K562 (cell line): ENCODE measurements around the gene ZER1. TPM values are rescaled to one million over a fixed set of nuclear protein-coding genes. Genes with fewer than 3 reads are reported as not detected.

Experiments
- HDGF ChIP-seq: fragments of 450-650 bp; IDR thresholded peaks from 2 replicates; pipeline ENCODE4 v1.6.1; 2016
- L3MBTL2 ChIP-seq: fragments of 450-650 bp; IDR thresholded peaks from 2 replicates; pipeline ENCODE4 v1.6.1; 2016; ENCODE audit warnings: mild to moderate bottlenecking, moderate library complexity
- NR2F6 ChIP-seq: fragments of 450-650 bp; formaldehyde crosslinking; IDR thresholded peaks from 2 replicates; pipeline ENCODE4 v1.4.0; 2020; ENCODE audit warnings: mild to moderate bottlenecking
- RCOR1 ChIP-seq, 2 experiments: IDR thresholded peaks; 2 replicates each; pipeline ENCODE4 v1.6.1; 2012; ENCODE audit warnings: low read depth in 2 of 2, low read length in 2 of 2, borderline replicate concordance in 1 of 2, improper control_type of control experiment in 1 of 2
- RREB1 ChIP-seq: fragments of 250-450 bp; sonication (Bioruptor Pico); IDR thresholded peaks from 2 replicates; pipeline ENCODE4 v1.4.0; 2020
- polyA plus RNA-seq, 8 experiments: library from polyadenylated mRNA; depleted of rRNA in 4 of 8; stranded (reverse) in 5 of 8; unstranded in 3 of 8; fragments of >200 nt; fragmentation: Nextera tagmentation in 2 of 8; fragmentation: Illumina TruSeq in 1 of 8; extraction: Ambion mirVana in 2 of 8; extraction: Trizol in 1 of 8; gene quantifications; 2 replicates each; pipeline versions ENCODE4 v1.2.1 to v1.2.3, GENCODE V29; 2011 to 2014; ENCODE audit warnings: inconsistent platforms in 1 of 8, missing spikeins in 1 of 8
- total RNA-seq, 7 experiments: library from RNA; depleted of rRNA in 6 of 7; stranded (reverse); fragments of >200 nt in 6 of 7; fragmentation: Illumina TruSeq in 2 of 7; extraction: Trizol in 2 of 7; gene quantifications; 2 replicates each; pipeline versions ENCODE4 v1.2.1 to v1.2.3, GENCODE V29; 2011 to 2021; ENCODE audit warnings: low replicate concordance in 1 of 7
- TF ChIP-seq, protein P1 (sequence below): fragments of 450-650 bp; IDR thresholded peaks from one replicate; pipeline ENCODE4 v1.6.1; 2018; ENCODE audit warnings: mild to moderate bottlenecking, moderate library complexity; ENCODE audit not compliant: partially characterized antibody
- TF ChIP-seq, protein P2 (sequence below), 2 experiments: fragments of 450-650 bp in 1 of 2; sonication (generic) in 1 of 2; formaldehyde crosslinking in 1 of 2; IDR thresholded peaks; 2 replicates each; pipeline versions ENCODE4 v1.7.1 to v1.9.0; 2016 to 2022; ENCODE audit warnings: inconsistent platforms in 1 of 2, mild to moderate bottlenecking in 1 of 2, missing genetic modification reagents in 1 of 2
- TF ChIP-seq, protein P3 (sequence below): sonication (generic); formaldehyde crosslinking; IDR thresholded peaks from 2 replicates; pipeline ENCODE4 v1.5.0; 2020; ENCODE audit warnings: missing genetic modification reagents

The ZER1 gene
- total and polyA plus RNA-seq, 9 of the 15 experiments (the other 6 are each of a cell fraction or from before 2014, with no cell fraction given) = 0.07 to 10.7 (median 6.2) TPM

GRCh38 chr9:128818099-128818838, 46.5 kb upstream of the ZER1 start, which contains the start of gene ENDOG (continued):
- TF ChIP-seq, protein P1, sequence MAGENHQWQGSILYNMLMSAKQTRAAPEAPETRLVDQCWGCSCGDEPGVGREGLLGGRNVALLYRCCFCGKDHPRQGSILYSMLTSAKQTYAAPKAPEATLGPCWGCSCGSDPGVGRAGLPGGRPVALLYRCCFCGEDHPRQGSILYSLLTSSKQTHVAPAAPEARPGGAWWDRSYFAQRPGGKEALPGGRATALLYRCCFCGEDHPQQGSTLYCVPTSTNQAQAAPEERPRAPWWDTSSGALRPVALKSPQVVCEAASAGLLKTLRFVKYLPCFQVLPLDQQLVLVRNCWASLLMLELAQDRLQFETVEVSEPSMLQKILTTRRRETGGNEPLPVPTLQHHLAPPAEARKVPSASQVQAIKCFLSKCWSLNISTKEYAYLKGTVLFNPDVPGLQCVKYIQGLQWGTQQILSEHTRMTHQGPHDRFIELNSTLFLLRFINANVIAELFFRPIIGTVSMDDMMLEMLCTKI = no peak
- peak in 1 of 2 experiments; percentile 63; a peak in 1 of 4 replicates for TF ChIP-seq RCOR1 (IDR thresholded peaks at IDR 0.05; ENCODE audit: borderline replicate concordance in 1 of 2, low read depth in 2 of 2, low read length in 2 of 2)
- TF ChIP-seq, protein P2, sequence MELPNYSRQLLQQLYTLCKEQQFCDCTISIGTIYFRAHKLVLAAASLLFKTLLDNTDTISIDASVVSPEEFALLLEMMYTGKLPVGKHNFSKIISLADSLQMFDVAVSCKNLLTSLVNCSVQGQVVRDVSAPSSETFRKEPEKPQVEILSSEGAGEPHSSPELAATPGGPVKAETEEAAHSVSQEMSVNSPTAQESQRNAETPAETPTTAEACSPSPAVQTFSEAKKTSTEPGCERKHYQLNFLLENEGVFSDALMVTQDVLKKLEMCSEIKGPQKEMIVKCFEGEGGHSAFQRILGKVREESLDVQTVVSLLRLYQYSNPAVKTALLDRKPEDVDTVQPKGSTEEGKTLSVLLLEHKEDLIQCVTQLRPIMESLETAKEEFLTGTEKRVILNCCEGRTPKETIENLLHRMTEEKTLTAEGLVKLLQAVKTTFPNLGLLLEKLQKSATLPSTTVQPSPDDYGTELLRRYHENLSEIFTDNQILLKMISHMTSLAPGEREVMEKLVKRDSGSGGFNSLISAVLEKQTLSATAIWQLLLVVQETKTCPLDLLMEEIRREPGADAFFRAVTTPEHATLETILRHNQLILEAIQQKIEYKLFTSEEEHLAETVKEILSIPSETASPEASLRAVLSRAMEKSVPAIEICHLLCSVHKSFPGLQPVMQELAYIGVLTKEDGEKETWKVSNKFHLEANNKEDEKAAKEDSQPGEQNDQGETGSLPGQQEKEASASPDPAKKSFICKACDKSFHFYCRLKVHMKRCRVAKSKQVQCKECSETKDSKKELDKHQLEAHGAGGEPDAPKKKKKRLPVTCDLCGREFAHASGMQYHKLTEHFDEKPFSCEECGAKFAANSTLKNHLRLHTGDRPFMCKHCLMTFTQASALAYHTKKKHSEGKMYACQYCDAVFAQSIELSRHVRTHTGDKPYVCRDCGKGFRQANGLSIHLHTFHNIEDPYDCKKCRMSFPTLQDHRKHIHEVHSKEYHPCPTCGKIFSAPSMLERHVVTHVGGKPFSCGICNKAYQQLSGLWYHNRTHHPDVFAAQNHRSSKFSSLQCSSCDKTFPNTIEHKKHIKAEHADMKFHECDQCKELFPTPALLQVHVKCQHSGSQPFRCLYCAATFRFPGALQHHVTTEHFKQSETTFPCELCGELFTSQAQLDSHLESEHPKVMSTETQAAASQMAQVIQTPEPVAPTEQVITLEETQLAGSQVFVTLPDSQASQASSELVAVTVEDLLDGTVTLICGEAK (IDR thresholded peaks at IDR 0.05) = peak; percentile 41; the same call in 1 of the 2 replicates
- TF ChIP-seq, protein P2 (CRISPR knock-in tag; IDR thresholded peaks at IDR 0.05) = no peak
- TF ChIP-seq, protein P3, sequence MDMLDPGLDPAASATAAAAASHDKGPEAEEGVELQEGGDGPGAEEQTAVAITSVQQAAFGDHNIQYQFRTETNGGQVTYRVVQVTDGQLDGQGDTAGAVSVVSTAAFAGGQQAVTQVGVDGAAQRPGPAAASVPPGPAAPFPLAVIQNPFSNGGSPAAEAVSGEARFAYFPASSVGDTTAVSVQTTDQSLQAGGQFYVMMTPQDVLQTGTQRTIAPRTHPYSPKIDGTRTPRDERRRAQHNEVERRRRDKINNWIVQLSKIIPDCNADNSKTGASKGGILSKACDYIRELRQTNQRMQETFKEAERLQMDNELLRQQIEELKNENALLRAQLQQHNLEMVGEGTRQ = no peak
- TF ChIP-seq HDGF = no peak
- no peak for TF ChIP-seq NR2F6
- TF ChIP-seq RREB1 (CRISPR knock-in tag) = no peak
- TF ChIP-seq L3MBTL2 = peak; percentile 91; the same call in 1 of the 2 replicates
